NCI-H1694 treated with DMSO at 0.1 percent for 48 hours (cell line): ENCODE results near the gene KLHL26.
"Not testable (repeated sequence)": the region's sequence is repeated elsewhere in the genome, so short reads cannot be mapped to it uniquely, and the experiment has no call there.

ENCODE experiments used
- DNase-seq: peaks from one replicate; lab custom pipeline; 2025; lab: John Stamatoyannopoulos, UW

The KLHL26 gene

DNA sequence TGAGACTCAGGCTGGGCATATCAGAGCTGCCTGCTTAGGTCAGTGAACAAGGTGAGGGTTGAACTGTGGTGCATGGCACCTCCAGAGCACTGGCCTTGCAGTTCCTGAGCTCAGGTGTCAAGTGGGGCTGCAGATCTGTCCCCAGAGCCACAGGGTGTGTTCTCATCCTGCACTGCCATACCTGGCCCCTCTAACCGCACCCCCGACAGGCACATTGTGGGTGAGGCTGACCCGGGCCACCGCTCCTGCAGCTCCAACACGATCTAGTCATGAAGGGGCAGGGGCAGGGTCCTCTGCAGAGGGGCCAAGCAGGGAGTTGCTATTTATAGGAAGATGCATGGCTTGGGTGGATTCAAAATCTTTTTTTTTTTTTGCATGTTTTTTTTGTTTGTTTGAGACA is 30.0 kb downstream of the KLHL26 start:
- no peak for DNase-seq

DNA sequence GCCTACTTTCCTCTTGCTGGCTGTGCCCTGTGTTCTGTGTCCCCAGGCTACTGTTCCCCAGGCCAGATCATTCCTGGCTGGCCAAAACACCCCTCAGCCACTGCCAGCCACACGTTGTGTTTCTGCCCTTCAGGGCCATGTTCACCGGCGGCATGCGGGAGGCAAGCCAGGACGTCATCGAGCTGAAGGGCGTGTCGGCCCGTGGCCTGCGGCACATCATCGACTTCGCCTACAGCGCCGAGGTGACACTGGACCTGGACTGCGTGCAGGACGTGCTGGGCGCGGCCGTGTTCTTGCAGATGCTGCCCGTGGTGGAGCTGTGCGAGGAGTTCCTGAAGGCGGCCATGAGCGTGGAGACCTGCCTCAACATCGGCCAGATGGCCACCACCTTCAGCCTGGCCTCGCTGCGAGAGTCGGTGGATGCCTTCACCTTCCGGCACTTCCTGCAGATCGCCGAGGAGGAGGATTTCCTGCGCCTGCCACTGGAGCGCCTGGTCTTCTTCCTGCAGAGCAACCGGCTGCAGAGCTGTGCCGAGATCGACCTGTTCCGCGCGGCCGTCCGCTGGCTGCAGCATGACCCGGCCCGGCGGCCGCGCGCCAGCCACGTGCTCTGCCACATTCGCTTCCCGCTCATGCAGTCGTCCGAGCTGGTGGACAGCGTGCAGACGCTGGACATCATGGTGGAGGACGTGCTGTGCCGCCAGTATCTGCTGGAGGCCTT is 30.9 kb downstream of the KLHL26 start:
- DNase-seq = no peak

- DNase-seq = no peak
These were observed 31.4 kb downstream of the KLHL26 start for GRCh38 chr19:18668252-18668631.

GRCh38 chr19:18668744-18669523 is 32.1 kb downstream of the KLHL26 start:
- no peak for DNase-seq

- DNase-seq = no peak
These were observed 32.6 kb downstream of the KLHL26 start for GRCh38 chr19:18669524-18669817.

DNA sequence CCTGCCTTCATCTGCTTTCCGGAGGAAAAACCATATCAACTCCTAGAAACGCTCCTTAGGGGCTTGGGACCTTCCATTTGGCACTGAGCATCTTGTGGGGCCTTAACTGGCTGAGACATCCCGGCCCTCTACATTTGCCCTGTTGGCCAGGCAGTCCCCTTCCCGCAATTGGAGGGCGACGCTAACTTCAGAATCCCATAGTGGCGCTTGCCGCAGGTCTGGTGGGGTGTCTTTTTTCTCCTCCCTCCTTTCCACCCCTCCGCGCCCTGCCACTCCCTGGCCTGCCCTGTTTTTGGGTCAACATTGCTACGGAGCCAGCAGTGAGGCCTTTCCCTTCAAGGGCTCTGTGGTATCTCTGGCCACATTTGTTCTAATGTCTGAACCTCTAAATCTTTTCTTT is 33.1 kb downstream of the KLHL26 start:
- no peak for DNase-seq

DNA sequence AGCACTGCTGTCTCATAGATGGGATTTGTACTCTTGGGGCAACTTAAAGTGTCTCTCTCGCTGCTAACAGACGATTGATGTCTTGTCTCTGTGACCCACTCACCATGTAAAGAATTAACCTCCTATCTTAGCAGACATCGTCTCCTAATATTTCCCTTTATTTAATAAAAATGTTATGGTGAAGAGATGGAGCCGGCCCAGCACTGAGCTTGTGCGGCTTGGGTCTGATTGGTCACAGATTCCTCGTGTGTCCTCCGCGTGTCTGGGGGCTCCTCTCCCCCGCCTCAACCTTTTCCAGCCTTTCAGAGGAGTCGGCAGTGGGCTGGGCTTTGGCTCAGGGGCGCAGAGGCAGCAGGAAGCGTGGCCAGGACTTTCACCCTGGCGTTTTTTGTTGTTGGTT is 33.5 kb downstream of the KLHL26 start:
- DNase-seq = no peak

DNA sequence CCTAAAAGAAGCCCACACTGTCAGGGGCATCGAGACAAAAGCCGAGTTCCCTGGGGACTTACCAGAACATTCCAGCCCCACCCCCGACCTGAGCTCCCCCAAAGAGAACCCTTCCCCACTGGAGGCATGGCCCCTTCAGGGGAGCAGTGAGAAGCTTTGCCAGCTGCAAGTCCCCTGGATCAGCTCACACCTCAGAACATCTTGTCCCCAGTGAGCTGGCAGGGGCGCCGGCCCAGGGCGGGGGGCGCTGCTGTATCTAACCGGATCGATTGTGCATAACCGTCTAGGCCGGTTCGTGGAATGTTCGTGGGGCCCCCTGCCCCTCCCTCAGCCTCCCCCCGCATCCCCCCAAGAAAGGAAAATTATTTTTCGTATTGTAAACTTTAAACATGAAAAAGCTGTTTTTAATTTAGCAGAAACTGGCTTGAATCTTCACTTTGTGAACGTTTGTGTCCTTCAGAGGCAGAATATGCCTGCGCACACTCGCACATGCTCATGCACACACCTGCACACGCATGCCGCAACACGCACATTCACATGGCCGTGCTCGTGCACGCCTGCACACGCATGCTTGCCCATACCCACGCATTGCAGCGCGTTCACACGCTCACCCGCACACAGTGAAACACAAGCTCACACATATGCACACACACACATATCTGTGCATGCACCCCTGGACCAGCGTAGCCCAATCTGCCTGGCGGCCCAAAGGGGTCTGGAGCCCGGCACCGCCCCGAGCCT is 34.6 kb downstream of the KLHL26 start:
- no peak for DNase-seq

- no peak for DNase-seq
These were observed 35.2 kb downstream of the KLHL26 start for GRCh38 chr19:18672044-18672451.

DNA sequence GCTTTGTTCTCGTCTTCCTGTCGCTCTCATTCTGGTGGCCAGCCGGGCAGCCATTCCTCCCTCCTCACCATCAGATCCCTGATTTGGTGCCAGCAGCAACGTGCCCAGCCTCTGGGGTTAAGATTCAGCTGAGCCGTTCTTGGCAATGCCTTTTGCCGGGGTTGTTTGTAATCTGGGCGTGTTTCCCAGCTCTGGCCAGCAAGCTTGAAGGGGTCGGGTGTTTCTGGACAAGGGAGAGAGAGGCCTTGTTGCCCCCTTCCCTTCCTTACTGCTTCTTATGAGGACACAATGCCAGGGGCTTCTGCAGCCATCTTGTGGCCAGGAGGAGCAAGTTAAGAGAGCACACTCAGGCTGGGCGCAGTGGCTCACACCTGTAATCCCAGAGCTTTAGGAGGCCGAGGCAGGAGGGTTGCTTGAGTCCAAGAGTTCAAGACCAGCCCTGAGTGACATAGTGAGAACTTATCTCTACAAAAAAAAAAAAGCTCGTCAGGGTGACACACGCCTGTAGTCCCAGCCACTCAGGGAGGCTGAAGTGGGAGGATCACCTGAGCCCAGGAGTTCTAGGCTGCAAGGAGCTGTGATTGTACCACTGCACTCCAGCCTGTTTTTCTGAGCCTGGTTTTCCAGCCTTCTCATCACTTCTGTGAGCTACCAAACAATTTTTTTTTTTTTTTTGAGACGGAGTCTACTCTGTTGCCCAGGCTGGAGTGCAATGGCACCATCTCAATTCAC is 35.9 kb downstream of the KLHL26 start:
- DNase-seq = no peak

- DNase-seq = peak; percentile 96
These were observed 37.8 kb downstream of the KLHL26 start for GRCh38 chr19:18674616-18675015.

DNA sequence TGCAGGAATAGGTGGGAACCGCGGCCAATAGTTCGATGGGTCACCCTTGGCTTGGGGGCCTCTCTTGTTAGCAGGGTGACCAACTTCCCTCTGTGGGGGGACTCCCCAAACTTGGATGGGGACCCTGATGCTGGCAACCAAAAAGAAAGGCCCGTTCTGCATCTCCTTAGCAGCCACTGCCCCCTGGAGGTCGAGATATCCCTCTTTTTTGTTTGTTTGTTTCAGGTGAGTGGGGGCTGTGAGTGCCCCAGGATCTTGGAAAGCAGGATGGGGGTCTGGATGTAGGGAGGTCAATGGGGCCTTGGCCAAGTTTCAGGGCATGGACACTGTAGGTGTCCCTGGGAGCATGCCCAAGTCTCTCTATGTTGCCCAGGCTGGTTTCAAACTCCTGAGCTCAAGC is 39.0 kb downstream of the KLHL26 start:
- DNase-seq = no peak

GRCh38 chr19:18676692-18677091 is 39.9 kb downstream of the KLHL26 start:
- no peak for DNase-seq

- no peak for DNase-seq
These were observed 40.3 kb downstream of the KLHL26 start for GRCh38 chr19:18677156-18677555.

GRCh38 chr19:18680148-18680547 is 43.3 kb downstream of the KLHL26 start:
- DNase-seq = not testable (repeated sequence)

- no peak for DNase-seq
These were observed 45.9 kb downstream of the KLHL26 start for GRCh38 chr19:18682807-18683108.

DNA sequence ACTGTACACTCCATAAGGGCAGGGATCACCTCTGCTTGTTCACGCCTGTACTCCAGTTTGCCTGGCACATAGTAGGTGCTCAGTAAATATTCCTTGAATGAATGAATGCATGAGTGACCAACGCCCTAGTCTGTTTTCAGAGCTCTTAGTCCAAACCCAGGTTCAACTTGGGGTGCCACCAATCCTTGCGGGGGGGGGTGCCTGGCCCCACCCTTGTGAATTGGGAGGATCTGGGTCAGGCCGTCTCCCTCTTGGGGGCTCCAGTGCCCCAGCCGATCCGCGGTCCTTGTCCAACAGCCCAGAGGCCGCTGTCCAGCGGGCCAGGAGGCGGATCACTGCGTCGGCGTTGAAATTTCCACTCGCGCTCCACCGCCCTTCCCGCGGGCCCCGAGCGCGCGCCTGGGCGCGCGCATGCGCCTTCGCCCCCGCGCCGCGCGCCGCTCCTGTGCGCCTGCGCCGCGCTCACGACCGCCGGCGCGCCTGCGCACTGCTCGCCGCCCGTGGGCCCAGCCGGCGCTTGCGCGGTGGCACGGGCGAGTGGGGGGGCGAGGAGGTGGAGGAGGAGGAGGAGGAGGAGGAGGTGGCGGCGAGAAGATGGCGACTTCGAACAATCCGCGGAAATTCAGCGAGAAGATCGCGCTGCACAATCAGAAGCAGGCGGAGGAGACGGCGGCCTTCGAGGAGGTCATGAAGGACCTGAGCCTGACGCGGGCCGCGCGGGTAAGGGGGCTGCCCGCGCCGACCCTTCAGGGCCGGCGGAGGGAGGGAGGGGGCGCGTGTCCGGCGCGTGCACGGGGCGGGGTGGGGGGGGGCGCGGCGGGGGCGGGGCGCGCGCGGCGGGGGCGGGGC is 46.5 kb downstream of the KLHL26 start, which contains the start of gene CRTC1:
Gene CRTC1 (plus strand): TSS at position 572 of the 849 bp plus-strand sequence. CDS start 23 bp downstream, at position 595.
- DNase-seq = peak; percentile 48

DNA sequence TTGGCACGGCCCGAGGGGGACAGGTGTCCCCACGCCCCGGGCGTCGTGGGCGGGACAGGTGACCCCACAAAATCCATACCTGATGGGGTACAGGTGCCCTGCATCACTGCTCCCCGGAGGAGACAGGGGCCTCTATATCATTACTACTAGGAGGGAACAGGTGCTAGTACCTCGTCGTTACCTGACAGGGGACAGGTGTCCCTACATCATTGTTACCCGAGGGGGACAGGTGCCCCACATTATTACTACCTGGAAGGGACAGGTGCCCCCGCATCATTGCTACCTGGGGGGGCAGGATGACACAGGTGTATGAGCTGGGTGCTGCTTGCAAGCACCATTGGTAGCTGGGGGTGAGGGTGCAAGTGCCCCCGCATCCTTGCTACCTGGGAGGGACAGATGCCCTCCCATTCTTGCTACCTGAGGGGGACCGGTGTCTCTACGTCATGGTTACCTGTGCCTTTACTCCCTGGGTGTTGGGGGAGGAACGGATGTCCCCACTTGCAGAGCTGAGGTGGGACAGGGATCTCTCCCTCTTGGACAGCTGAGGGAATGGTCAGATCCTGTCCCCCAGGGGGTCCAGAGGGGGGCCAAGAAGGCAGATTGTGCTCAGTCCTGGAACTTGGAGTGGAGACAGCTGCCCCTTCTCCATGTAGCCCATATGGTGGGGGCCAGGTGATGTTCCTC is 47.3 kb downstream of the KLHL26 start:
- DNase-seq = no peak

GRCh38 chr19:18684642-18684993 is 47.8 kb downstream of the KLHL26 start:
- no peak for DNase-seq

DNA sequence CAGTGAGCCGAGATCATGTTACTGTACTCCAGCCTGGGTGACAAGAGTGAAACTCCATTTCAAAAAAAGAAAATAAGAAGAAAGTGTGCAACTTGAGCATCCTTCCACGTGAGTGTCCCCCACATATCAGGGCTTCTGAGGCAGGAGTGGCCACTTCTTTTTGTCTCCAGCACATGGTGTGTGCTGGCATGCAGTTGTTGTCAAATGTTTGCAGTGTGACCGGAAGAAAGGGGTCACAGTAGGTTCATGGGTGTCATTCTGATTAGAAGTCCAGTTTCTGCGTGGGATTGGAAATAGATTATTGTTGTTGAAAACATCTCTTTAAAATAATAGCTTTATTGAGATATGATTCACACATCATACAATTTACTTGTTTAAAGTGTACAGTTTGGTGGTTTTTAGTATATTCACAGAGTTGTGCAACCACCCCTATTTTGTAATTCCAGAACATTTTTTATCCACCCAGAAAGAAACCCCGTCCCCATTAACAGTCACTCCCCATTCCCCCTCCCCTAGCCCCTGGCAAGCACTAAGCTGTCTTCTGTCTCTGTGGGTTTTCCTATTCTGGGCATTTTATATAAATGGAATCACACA is 48.9 kb downstream of the KLHL26 start:
- DNase-seq = no peak
